Gastrocnemius medialis (tissue), 4 donors: ENCODE measurements around the gene ZNF770. TPM values are rescaled to one million over a fixed set of nuclear protein-coding genes. Genes with fewer than 3 reads are reported as not detected.
"Not testable (repeated sequence)": the region's sequence is repeated elsewhere in the genome, so short reads cannot be mapped to it uniquely, and the experiment has no call there.

Source experiments
- ATAC-seq, 2 donors: fragments of 150-250 bp; one replicate each; pipeline ENCODE4 v1.9.1; 2016
- DNase-seq, 2 donors: peaks; one replicate each; pipeline ENCODE4 v3.0.0-alpha.2; 2019
- H3K27ac ChIP-seq, 4 donors: fragments of 200-600 bp; sonication (generic); 1 replicate in 1 of 4; 2 replicates in 3 of 4; pipeline ENCODE4 v1.5.1; 2016 to 2018; ENCODE audit warnings: mild to moderate bottlenecking in 2 of 4, moderate library complexity in 1 of 4
- H3K27me3 ChIP-seq, 3 donors: fragments of 200-600 bp; sonication (generic) in 2 of 3; 1 replicate in 1 of 3; 2 replicates in 2 of 3; pipeline versions ENCODE4 v1.5.1 to v1.6.0; 2016 to 2019; ENCODE audit warnings: mild to moderate bottlenecking in 1 of 3, moderate library complexity in 1 of 3
- H3K36me3 ChIP-seq, 2 donors: fragments of 200-600 bp; sonication (generic) in 1 of 2; one replicate each; pipeline ENCODE4 v1.5.1; 2017 to 2018
- H3K4me1 ChIP-seq, 2 donors: fragments of 200-600 bp; sonication (generic) in 1 of 2; one replicate each; pipeline ENCODE4 v1.5.1; 2016 to 2017; ENCODE audit warnings: mild to moderate bottlenecking in 2 of 2
- H3K4me3 ChIP-seq, 4 donors: fragments of 200-600 bp; sonication (generic) in 3 of 4; 1 replicate in 1 of 4; 2 replicates in 3 of 4; pipeline ENCODE4 v1.5.1; 2016 to 2019; ENCODE audit warnings: mild to moderate bottlenecking in 2 of 4
- H3K9me3 ChIP-seq, 3 donors: fragments of 200-600 bp; sonication (generic) in 2 of 3; 1 replicate in 1 of 3; 2 replicates in 2 of 3; pipeline ENCODE4 v1.5.1; 2016 to 2019
- CTCF ChIP-seq, 5 experiments: fragments of 450-650 bp in 3 of 5; fragments of 200-600 bp in 2 of 5; sonication (generic) in 2 of 5; IDR thresholded peaks in 4 of 5; conservative IDR thresholded peaks in 1 of 5; 1 replicate in 4 of 5; 2 replicates in 1 of 5; pipeline ENCODE4 v1.5.1; 2016 to 2019; ENCODE audit warnings: antibody characterized with exemption in 5 of 5, mild to moderate bottlenecking in 3 of 5, moderate library complexity in 3 of 5
- POLR2A ChIP-seq, 2 donors: fragments of 450-650 bp; IDR thresholded peaks; one replicate each; pipeline ENCODE4 v1.6.1; 2017; ENCODE audit warnings: antibody characterized with exemption in 2 of 2, mild to moderate bottlenecking in 2 of 2, moderate library complexity in 2 of 2
- in situ Hi-C, 4 donors: fragments of 200-750 bp; cut with MboI; loops; one replicate each; pipeline versions ENCODE4 v1.15.0 to v1.8.0; 2017; ENCODE audit warnings: low sequenced_read_pairs in 4 of 4
- intact Hi-C: fragments of 100-400 bp; cut with DNase I; formaldehyde crosslinking; loops from one replicate; pipeline ENCODE4 v1.15.1; 2023; ENCODE audit warnings: low total_unique reads
- total RNA-seq, 4 donors: library from RNA; depleted of rRNA; stranded (reverse); fragments of >200 nt; gene quantifications; one replicate each; pipeline versions ENCODE4 v1.1.0 to v1.2.3, GENCODE V29; 2016

ZNF770 gene
- total RNA-seq, 4 donors from 2014 or later = 33.2 to 55.2 (median 49.0) TPM

DNA sequence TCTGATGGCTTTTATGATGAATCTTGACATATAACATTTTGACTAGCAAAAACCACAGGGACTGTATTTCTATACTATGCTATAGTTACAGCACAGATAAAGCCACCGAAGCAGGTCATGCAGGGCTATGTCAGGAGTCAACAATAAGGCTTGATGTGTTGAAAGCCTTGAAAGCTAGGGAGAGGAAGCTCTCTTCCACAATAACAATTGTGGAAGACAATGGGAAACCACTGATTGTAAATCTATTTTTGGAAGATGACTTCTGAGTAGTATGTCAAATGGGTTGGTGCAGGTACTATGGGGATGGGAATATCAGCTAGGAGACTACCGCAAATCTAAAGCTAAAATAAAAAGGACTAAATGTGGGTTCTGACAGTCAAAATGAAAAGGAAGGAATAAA lies 14.6 kb downstream of the ZNF770 start:
- in situ Hi-C loops = loop anchor here in 1 of 4 donors (25.0 kb wide), 1 partner anchor 111 kb away; no protein-coding TSS in a partner anchor
- intact Hi-C loops = no loop called here
- ATAC-seq (no peak), DNase-seq (no peak)
- Histone ChIP-seq H3K27me3 (no peaks in the 10 kb centered on the region), H3K36me3 (no peaks in the 10 kb centered on the region), H3K27ac (no peak overlapping the region), H3K9me3 (no peaks in the 10 kb centered on the region), H3K4me1 (peaks cover 4 to 6% of the 10 kb centered on the region in 2 donors), H3K4me3 (no peak overlapping the region)
- TF ChIP-seq CTCF (IDR thresholded peaks at IDR 0.05 in 4 of 5, conservative IDR thresholded peaks at IDR 0.05 in 1 of 5) (no peak), POLR2A (IDR thresholded peaks at IDR 0.05) (no peak)

GRCh38 chr15:34970098-34970643 lies 17.9 kb downstream of the ZNF770 start:
- peak overlapping the region; percentile 79 to 96 (median 91) for H3K4me3 ChIP-seq
- intact Hi-C loops, H3K27me3 ChIP-seq, DNase-seq, H3K9me3 ChIP-seq, ATAC-seq, H3K36me3 ChIP-seq: not testable (repeated sequence)
- in situ Hi-C loops = loop anchor here in 1 of 4 donors (25.0 kb wide), 1 partner anchor 108 kb away; no protein-coding TSS in a partner anchor
- peaks cover 27% of the 10 kb centered on the region in 2 donors for H3K4me1 ChIP-seq
- peak overlapping the region; percentile 65 to 91 (median 86) for H3K27ac ChIP-seq

- peak; percentile 53 to 66 for TF ChIP-seq POLR2A (IDR thresholded peaks at IDR 0.05)
- TF ChIP-seq CTCF (IDR thresholded peaks at IDR 0.05 in 4 of 5, conservative IDR thresholded peaks at IDR 0.05 in 1 of 5) = peak; percentile 63 to 97 (median 88)
- Histone ChIP-seq H3K27me3 (no peaks in the 10 kb centered on the region), H3K4me3 (peak within 1 kb of the TSS; percentile 79 to 96 (median 91)), H3K4me1 (peaks cover 27 to 28% of the 10 kb centered on the region in 2 donors), H3K27ac (peak within 1 kb of the TSS; percentile 85 to 91 (median 88)), H3K9me3 (no peaks in the 10 kb centered on the region), H3K36me3 (no peaks in the 10 kb centered on the region)
- in situ Hi-C loops = loop anchor here in 1 of 4 donors (25.0 kb wide), 1 partner anchor 107 kb away; no protein-coding TSS in a partner anchor
- intact Hi-C loops = loop anchor here (1.0 kb wide), 1 partner anchor 19 kb away; the partner anchor contains the start of gene ZNF770
- peak; percentile 95 to 96 for DNase-seq
- peak; percentile 100 for ATAC-seq
Observed at GRCh38 chr15:34969340-34970097, 18.6 kb downstream of the ZNF770 start, which contains the start of gene AQR. Gene AQR, minus strand, starts transcription at chr15:34969742. Its CDS starts 129 bp downstream, at chr15:34969613.

- in situ Hi-C loops (loop anchor here in 1 of 4 donors (25.0 kb wide), 1 partner anchor 102 kb away; no protein-coding TSS in a partner anchor), intact Hi-C loops (no loop called here)
- ATAC-seq (no peak), DNase-seq (no peak)
- Histone ChIP-seq H3K9me3 (no peaks in the 10 kb centered on the region), H3K36me3 (peaks cover 0 to 19% of the 10 kb centered on the region in 2 donors), H3K27me3 (no peaks in the 10 kb centered on the region), H3K4me3 (no peak overlapping the region), H3K27ac (no peak overlapping the region), H3K4me1 (peaks cover 28 to 30% of the 10 kb centered on the region in 2 donors)
- TF ChIP-seq POLR2A (IDR thresholded peaks at IDR 0.05) (no peak), CTCF (IDR thresholded peaks at IDR 0.05 in 4 of 5, conservative IDR thresholded peaks at IDR 0.05 in 1 of 5) (no peak)
Observed at GRCh38 chr15:34964277-34964676, 23.8 kb downstream of the ZNF770 start.

DNA sequence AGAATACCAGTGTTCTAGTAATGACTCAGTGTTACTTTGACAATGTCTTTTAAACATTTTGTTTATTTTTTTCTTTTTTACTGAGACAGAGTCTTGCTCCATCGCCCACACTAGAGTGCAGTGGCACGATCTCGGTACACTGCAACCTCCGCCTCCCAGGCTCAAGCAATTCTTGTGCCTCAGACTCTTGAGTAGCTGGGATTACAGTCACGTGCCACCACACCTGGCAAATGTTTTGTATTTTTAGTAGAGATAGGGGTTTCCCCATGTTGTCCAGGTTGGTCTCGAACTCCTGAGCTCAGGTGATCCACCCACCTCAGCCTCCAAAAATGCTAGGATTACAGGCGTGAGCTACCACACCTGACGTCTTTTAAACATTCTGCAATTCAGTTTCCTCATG lies 34.2 kb downstream of the ZNF770 start:
- no peak for TF ChIP-seq POLR2A (IDR thresholded peaks at IDR 0.05)
- no peak for TF ChIP-seq CTCF (IDR thresholded peaks at IDR 0.05 in 4 of 5, conservative IDR thresholded peaks at IDR 0.05 in 1 of 5)
- ATAC-seq = no peak
- intact Hi-C loops (no loop called here), in situ Hi-C loops (loop anchor here in 1 of 4 donors (25.0 kb wide), 1 partner anchor 92 kb away; no protein-coding TSS in a partner anchor)
- no peaks in the 10 kb centered on the region for H3K9me3 ChIP-seq
- H3K36me3 ChIP-seq = peaks cover 0 to 19% of the 10 kb centered on the region in 2 donors
- H3K27me3 ChIP-seq = no peaks in the 10 kb centered on the region
- H3K4me1 ChIP-seq = no peaks in the 10 kb centered on the region
- no peak for DNase-seq
- H3K4me3 ChIP-seq = no peak overlapping the region
- no peak overlapping the region for H3K27ac ChIP-seq
